Embryonic facial prominence (tissue), 1 donor: ENCODE data around the gene LDLR.
A peak's percentile ranks its signal among the peaks of the same experiment; 100 is the strongest.
"Not testable (repeated sequence)": the region's sequence is repeated elsewhere in the genome, so short reads cannot be mapped to it uniquely, and the experiment has no call there.

Experiments
- DNase-seq: peaks from one replicate; pipeline ENCODE4 v3.0.0-alpha.2; 2016; ENCODE audit errors: extremely low spot score

LDLR gene

GRCh38 chr19:11140023-11140538 is 50.8 kb downstream of the LDLR start:
- not testable (repeated sequence) for DNase-seq

- no peak for DNase-seq
Measured at GRCh38 chr19:11140896-11141295, 51.6 kb downstream of the LDLR start.

GRCh38 chr19:11141937-11142527 is 52.8 kb downstream of the LDLR start:
- no peak for DNase-seq

- DNase-seq, result no peak
Measured at GRCh38 chr19:11142528-11143171, 53.4 kb downstream of the LDLR start.

- DNase-seq, result no peak
Measured at GRCh38 chr19:11145536-11145924, 56.3 kb downstream of the LDLR start.

- DNase-seq, result no peak
Measured at GRCh38 chr19:11148001-11148400, 58.7 kb downstream of the LDLR start.

- no peak for DNase-seq
Measured at GRCh38 chr19:11151181-11151580, 61.9 kb downstream of the LDLR start.

- DNase-seq, result no peak
Measured at GRCh38 chr19:11152318-11153062, 63.2 kb downstream of the LDLR start.

- DNase-seq, result no peak
Measured at GRCh38 chr19:11154683-11155047, 65.4 kb downstream of the LDLR start.

- DNase-seq, result peak; percentile 97
Measured at GRCh38 chr19:11155373-11156120, 66.3 kb downstream of the LDLR start, which contains the start of gene SPC24. SPC24 (minus strand) TSS chr19:11155782; CDS start chr19:11155776, 6 bp downstream.

- no peak for DNase-seq
Measured at GRCh38 chr19:11159598-11160439, 70.6 kb downstream of the LDLR start.

GRCh38 chr19:11160440-11160768 is 71.1 kb downstream of the LDLR start:
- DNase-seq, result not testable (repeated sequence)

- DNase-seq, result no peak
Measured at GRCh38 chr19:11164296-11164695, 75.0 kb downstream of the LDLR start.

GRCh38 chr19:11164879-11165406 is 75.7 kb downstream of the LDLR start:
- DNase-seq, result peak; percentile 66

- no peak for DNase-seq
Measured at GRCh38 chr19:11165486-11166030, 76.3 kb downstream of the LDLR start.

GRCh38 chr19:11166281-11167142 is 77.2 kb downstream of the LDLR start:
- DNase-seq, result no peak

GRCh38 chr19:11168568-11168967 is 79.3 kb downstream of the LDLR start:
- no peak for DNase-seq

- no peak for DNase-seq
Measured at GRCh38 chr19:11169896-11170678, 80.8 kb downstream of the LDLR start.

- no peak for DNase-seq
Measured at GRCh38 chr19:11171144-11171543, 81.9 kb downstream of the LDLR start.
